B cell (primary cell): ENCODE measurements around the gene HAP1. TPM values are rescaled to one million over a fixed set of nuclear protein-coding genes. Genes with fewer than 3 reads are reported as not detected.
"Not testable (repeated sequence)": the region's sequence is repeated elsewhere in the genome, so short reads cannot be mapped to it uniquely, and the experiment has no call there.

Experiments
- ATAC-seq: fragments of 200-7000 bp; cut with Tn5 transposase; one replicate; pipeline ENCODE4 v1.10.0; 2021; ENCODE audit warnings: low read depth, mild to moderate bottlenecking, moderate number of reproducible peaks, moderate library complexity
- CTCF ChIA-PET: fragments of 350-600 bp; sonication (Branson Sonifier 250); formaldehyde crosslinking; loops from one replicate; lab custom pipeline; 2021; ENCODE audit warnings: antibody characterized with exemption, inconsistent platforms; lab: Charles Lee
- POLR2A ChIA-PET: fragments of 350-600 bp; sonication (Branson Sonifier 250); formaldehyde crosslinking; loops from one replicate; lab custom pipeline; 2021; ENCODE audit warnings: antibody characterized with exemption; lab: Charles Lee
- DNase-seq: peaks from one replicate; pipeline ENCODE4 v3.0.0; 2013
- H2AFZ ChIP-seq: 2 replicates; pipeline ENCODE4 v1.6.1; 2012; ENCODE audit warnings: mild to moderate bottlenecking, low read depth, low read length; ENCODE audit not compliant: insufficient read depth, poor library complexity, severe bottlenecking
- H3K27ac ChIP-seq, 2 donors: 1 replicate in 1 of 2; 2 replicates in 1 of 2; pipeline ENCODE4 v1.5.1; 2012 to 2013; ENCODE audit warnings: low read length in 2 of 2, mild to moderate bottlenecking in 2 of 2, moderate library complexity in 1 of 2
- H3K27me3 ChIP-seq, 4 experiments: fragments of 200-600 bp in 1 of 4; sonication (generic) in 1 of 4; replicated peaks in 1 of 4; 1 replicate in 2 of 4; 2 replicates in 2 of 4; pipeline versions ENCODE4 v1.6.1 to v1.7.0; 2013 to 2016; ENCODE audit warnings: low read length in 3 of 4, mild to moderate bottlenecking in 2 of 4, mixed read lengths in 1 of 4, moderate library complexity in 1 of 4; ENCODE audit not compliant: insufficient read depth in 4 of 4, control insufficient read depth in 3 of 4; ENCODE audit errors: control extremely low read depth in 1 of 4
- H3K36me3 ChIP-seq, 2 experiments: replicated peaks in 1 of 2; 1 replicate in 1 of 2; 2 replicates in 1 of 2; pipeline versions ENCODE4 v1.6.1 to v1.7.1; 2013; ENCODE audit warnings: low read length in 1 of 2; ENCODE audit not compliant: insufficient read depth in 2 of 2, control insufficient read depth in 1 of 2; ENCODE audit errors: control extremely low read depth in 1 of 2, extremely low read depth in 1 of 2
- H3K4me1 ChIP-seq, 2 donors: fragments of 200-600 bp in 1 of 2; sonication (generic) in 1 of 2; 1 replicate in 1 of 2; 2 replicates in 1 of 2; pipeline versions ENCODE4 v1.5.1 to v1.6.1; 2013 to 2017; ENCODE audit warnings: low read length in 2 of 2; ENCODE audit not compliant: control insufficient read depth in 2 of 2, insufficient read depth in 2 of 2
- H3K4me2 ChIP-seq: replicated peaks from 2 replicates; pipeline ENCODE3; 2012; ENCODE audit warnings: mild to moderate bottlenecking, low read depth, low read length; ENCODE audit not compliant: poor library complexity, severe bottlenecking
- H3K4me3 ChIP-seq, 5 experiments: fragments of 200-600 bp in 1 of 5; sonication (generic) in 1 of 5; 1 replicate in 3 of 5; 2 replicates in 2 of 5; pipeline versions ENCODE4 v1.5.1 to v1.7.0; 2011 to 2016; ENCODE audit warnings: low read length in 4 of 5, mild to moderate bottlenecking in 4 of 5, low read depth in 2 of 5, control low read depth in 1 of 5, moderate library complexity in 1 of 5; ENCODE audit not compliant: insufficient read depth in 1 of 5; ENCODE audit errors: control extremely low read depth in 1 of 5, extremely low read depth in 1 of 5
- H3K79me2 ChIP-seq: fragments of 200-600 bp; sonication (generic); one replicate; pipeline ENCODE4 v1.6.0; 2016; ENCODE audit warnings: low read length; ENCODE audit not compliant: control insufficient read depth, insufficient read depth
- H3K9ac ChIP-seq: fragments of 200-600 bp; sonication (generic); 2 replicates; pipeline ENCODE4 v1.6.1; 2017; ENCODE audit warnings: mild to moderate bottlenecking, low read length, moderate library complexity
- H3K9me3 ChIP-seq, 3 donors: one replicate each; pipeline versions ENCODE4 v1.6.1 to v1.7.1; 2013; ENCODE audit warnings: low read length in 2 of 3; ENCODE audit not compliant: control insufficient read depth in 2 of 3, insufficient read depth in 1 of 3; ENCODE audit errors: control extremely low read depth in 1 of 3
- H4K20me1 ChIP-seq: 2 replicates; pipeline ENCODE4 v1.6.0; 2012; ENCODE audit warnings: mild to moderate bottlenecking, low read length; ENCODE audit not compliant: insufficient read depth, control insufficient read depth, poor library complexity, severe bottlenecking
- H3K27ac Mint-ChIP-seq: one replicate; pipeline ENCODE4 v1.8.0; 2021; ENCODE audit warnings: mixed read lengths
- H3K27me3 Mint-ChIP-seq: one replicate; pipeline ENCODE4 v1.8.0; 2021; ENCODE audit warnings: mixed read lengths
- H3K4me1 Mint-ChIP-seq: one replicate; pipeline ENCODE4 v1.8.0; 2021; ENCODE audit warnings: mixed read lengths
- H3K4me3 Mint-ChIP-seq: one replicate; pipeline ENCODE4 v1.8.0; 2021; ENCODE audit warnings: mixed read lengths
- H3K9me3 Mint-ChIP-seq: one replicate; pipeline ENCODE4 v1.8.0; 2022; ENCODE audit warnings: mixed read lengths; ENCODE audit not compliant: insufficient read depth
- WGBS: methylation state at CpG from one replicate; pipeline ENCODE4 v1.1.5; 2013; ENCODE audit warnings: missing lambda C conversion rate; ENCODE audit not compliant: insufficient coverage; 5-methylcytosine and 5-hydroxymethylcytosine counted together
- intact Hi-C: fragments of 100-400 bp; cut with micrococcal nuclease; formaldehyde crosslinking; loops from one replicate; pipeline ENCODE4 v1.10.0; 2022
- polyA plus RNA-seq: library from polyadenylated mRNA; depleted of rRNA; stranded (reverse); fragments of >200 nt; gene quantifications from 2 replicates; pipeline ENCODE4 v1.2.3, GENCODE V29; 2012
- small RNA-seq: library from RNA; depleted of rRNA; stranded (forward); fragments of <200 nt; gene quantifications from one replicate; pipeline ENCODE3, GENCODE V24; 2012; ENCODE audit warnings: low replicate concordance, low read depth; ENCODE audit not compliant: insufficient read length
- total RNA-seq, 2 donors: library from RNA; stranded (reverse); fragments of 120-200 nt in 1 of 2; gene quantifications; 1 replicate in 1 of 2; 2 replicates in 1 of 2; pipeline versions ENCODE4 v1.2.3 to v1.2.4, GENCODE V29; 2013 to 2022

HAP1 gene
- total and polyA plus RNA-seq, 2 donors (not counting 1 experiment from before 2014, with no cell fraction given) = 0.03 to 0.37 TPM

- peaks cover 17% of the 10 kb centered on the region for H3K79me2 ChIP-seq
- CTCF ChIA-PET = interaction anchor here (0.9 to 6.8 kb wide), 5 partner anchors 8 to 126 kb away, joined by 3 to 107 read pairs (median 13); partner anchors contain the start of gene EIF1
- Mint-ChIP-seq H3K4me1 (peaks cover 37% of the 10 kb centered on the region), H3K4me3 (peak overlapping the region; percentile 84), H3K27ac (peak overlapping the region; percentile 96)
- H3K27ac ChIP-seq = peak overlapping the region; percentile 83 to 88
- WGBS = 100% methylated on average over 1 of the region's 7 CpGs
- H4K20me1 ChIP-seq, H3K27me3 Mint-ChIP-seq, DNase-seq, H3K36me3 ChIP-seq, H3K9ac ChIP-seq, H3K9me3 Mint-ChIP-seq, H3K27me3 ChIP-seq, ATAC-seq: not testable (repeated sequence)
- peaks cover 0 to 12% (median 3%) of the 10 kb centered on the region in 3 donors for H3K9me3 ChIP-seq
- peak overlapping the region; percentile 4 for H2AFZ ChIP-seq
- peak overlapping the region in 1 of 5 experiments; percentile 34 for H3K4me3 ChIP-seq
- POLR2A ChIA-PET = interaction anchor here (0.8 to 6.7 kb wide), 4 partner anchors 8 to 18 kb away, joined by 3 to 122 read pairs (median 8); partner anchors contain the start of gene EIF1
- peak overlapping the region; percentile 54 for H3K4me2 ChIP-seq
- intact Hi-C loops = loop anchor here (1.0 kb wide), 1 partner anchor 8 kb away; no protein-coding TSS in a partner anchor
- peaks cover 46 to 50% of the 10 kb centered on the region in 2 donors for H3K4me1 ChIP-seq
These were observed 59.0 kb downstream of the HAP1 start for GRCh38 chr17:41675157-41676057.

Small RNAs within 50 kb of the gene (small RNA-seq; reads per million reads assigned to genes)
- gene RN7SL399P = not detected
- not detected for gene RNA5SP442

Other genes starting within 250 kb of the HAP1 start
- not detected in 2 replicates for gene KRT36, start 244.7 kb downstream of the HAP1 start, total RNA-seq
- gene KRT36, start 244.7 kb downstream of the HAP1 start, polyA plus RNA-seq = not detected in 2 replicates
- gene KRT13, start 229.0 kb downstream of the HAP1 start, total RNA-seq = not detected in 2 replicates
- gene KRT13, start 229.0 kb downstream of the HAP1 start, polyA plus RNA-seq = not detected in 2 replicates
- not detected in 2 replicates for gene KRT15, start 215.8 kb downstream of the HAP1 start, total RNA-seq
- gene KRT15, start 215.8 kb downstream of the HAP1 start, polyA plus RNA-seq = not detected in 2 replicates
- gene KRT19, start 206.3 kb downstream of the HAP1 start, total RNA-seq = not detected in 2 replicates
- not detected in 2 replicates for gene KRT19, start 206.3 kb downstream of the HAP1 start, polyA plus RNA-seq
- gene KRT9, start 162.6 kb downstream of the HAP1 start, total RNA-seq = not detected in 2 replicates
- not detected in 2 replicates for gene KRT9, start 162.6 kb downstream of the HAP1 start, polyA plus RNA-seq
- not detected in 2 replicates for gene KRT14, start 147.7 kb downstream of the HAP1 start, total RNA-seq
- gene KRT14, start 147.7 kb downstream of the HAP1 start, polyA plus RNA-seq = not detected in 2 replicates
- not detected in 2 replicates for gene KRT16, start 121.9 kb downstream of the HAP1 start, total RNA-seq
- gene KRT16, start 121.9 kb downstream of the HAP1 start, polyA plus RNA-seq = not detected in 2 replicates
- not detected in 2 replicates for gene KRT17, start 110.1 kb downstream of the HAP1 start, total RNA-seq
- gene KRT17, start 110.1 kb downstream of the HAP1 start, polyA plus RNA-seq = not detected in 2 replicates
- 753 and 773 TPM in 2 replicates for gene EIF1, start 45.8 kb downstream of the HAP1 start, total RNA-seq
- gene EIF1, start 45.8 kb downstream of the HAP1 start, polyA plus RNA-seq = 2,045 and 2,985 TPM in 2 replicates
- not detected in 2 replicates for gene GAST, start 22.3 kb downstream of the HAP1 start, total RNA-seq
- not detected in 2 replicates for gene GAST, start 22.3 kb downstream of the HAP1 start, polyA plus RNA-seq
- gene JUP, start 52.1 kb upstream of the HAP1 start, total RNA-seq = 56.1 and 63.3 TPM in 2 replicates
- gene JUP, start 52.1 kb upstream of the HAP1 start, polyA plus RNA-seq = 42.6 and 62.9 TPM in 2 replicates
- 2.5 and 2.8 TPM in 2 replicates for gene P3H4, start 77.3 kb upstream of the HAP1 start, total RNA-seq
- 1.3 TPM in 2 replicates for gene P3H4, start 77.3 kb upstream of the HAP1 start, polyA plus RNA-seq
- 0.34 and 0.70 TPM in 2 replicates for gene FKBP10, start 78.4 kb upstream of the HAP1 start, total RNA-seq
- gene FKBP10, start 78.4 kb upstream of the HAP1 start, polyA plus RNA-seq = 0.21 and 0.40 TPM in 2 replicates
- gene NT5C3B, start 101.6 kb upstream of the HAP1 start, total RNA-seq = 46.5 and 49.6 TPM in 2 replicates
- 43.8 and 50.1 TPM in 2 replicates for gene NT5C3B, start 101.6 kb upstream of the HAP1 start, polyA plus RNA-seq
- gene KLHL10, start 103.2 kb upstream of the HAP1 start, total RNA-seq = 0.12 and 0.15 TPM in 2 replicates
- 0.37 TPM in 1 of 2 replicates, not detected in the other for gene KLHL10, start 103.2 kb upstream of the HAP1 start, polyA plus RNA-seq
- 18.7 and 18.8 TPM in 2 replicates for gene KLHL11, start 130.8 kb upstream of the HAP1 start, total RNA-seq
- 4.2 and 5.5 TPM in 2 replicates for gene KLHL11, start 130.8 kb upstream of the HAP1 start, polyA plus RNA-seq
- gene ACLY, start 184.3 kb upstream of the HAP1 start, total RNA-seq = 85.3 and 91.5 TPM in 2 replicates
- gene ACLY, start 184.3 kb upstream of the HAP1 start, polyA plus RNA-seq = 33.3 and 40.2 TPM in 2 replicates
- gene ODAD4, start 196.0 kb upstream of the HAP1 start, total RNA-seq = 0.27 and 0.56 TPM in 2 replicates
- gene ODAD4, start 196.0 kb upstream of the HAP1 start, polyA plus RNA-seq = not detected in 2 replicates
- gene CNP, start 232.2 kb upstream of the HAP1 start, total RNA-seq = 45.2 and 59.0 TPM in 2 replicates
- gene CNP, start 232.2 kb upstream of the HAP1 start, polyA plus RNA-seq = 15.9 and 19.0 TPM in 2 replicates